MM.1S (cell line): ENCODE results near the gene MED27.

Source experiments
- DNase-seq: peaks from one replicate; pipeline ENCODE4 v3.0.0-alpha.2; 2015
- H2AFZ ChIP-seq: fragments of 300-600 bp; sonication (generic); 2 replicates; pipeline ENCODE4 v1.6.0; 2016; ENCODE audit warnings: antibody characterized with exemption, low read length
- H3F3A ChIP-seq: fragments of 300-600 bp; sonication (generic); 2 replicates; pipeline ENCODE4 v1.6.1; 2016; ENCODE audit warnings: mild to moderate bottlenecking, antibody characterized with exemption, low read length, moderate library complexity, mixed read lengths; ENCODE audit not compliant: insufficient read depth
- H3K27ac ChIP-seq: fragments of 300-600 bp; sonication (generic); 2 replicates; pipeline ENCODE4 v1.5.1; 2016; ENCODE audit warnings: mild to moderate bottlenecking, low read length
- H3K27me3 ChIP-seq: fragments of 300-600 bp; sonication (generic); replicated peaks from 2 replicates; pipeline ENCODE4 v1.6.0; 2016; ENCODE audit warnings: low read length; ENCODE audit not compliant: insufficient read depth
- H3K36me3 ChIP-seq: fragments of 300-600 bp; sonication (generic); replicated peaks from 2 replicates; pipeline ENCODE4 v1.6.1; 2016; ENCODE audit warnings: mild to moderate bottlenecking, low read length, mixed read lengths; ENCODE audit not compliant: insufficient read depth
- H3K4me1 ChIP-seq: fragments of 300-600 bp; sonication (generic); 2 replicates; pipeline ENCODE4 v1.6.1; 2016; ENCODE audit warnings: low read length, mixed read lengths
- H3K4me2 ChIP-seq: fragments of 300-600 bp; sonication (generic); 2 replicates; pipeline ENCODE4 v1.6.0; 2016; ENCODE audit warnings: low read depth, low read length
- H3K4me3 ChIP-seq: fragments of 300-600 bp; sonication (generic); 2 replicates; pipeline ENCODE4 v1.5.1; 2016; ENCODE audit warnings: low read length, mixed read lengths
- H3K79me2 ChIP-seq: fragments of 300-600 bp; sonication (generic); 2 replicates; pipeline ENCODE4 v1.6.1; 2016; ENCODE audit warnings: mixed run types, low read length, mixed read lengths
- H3K9ac ChIP-seq: fragments of 300-600 bp; sonication (generic); 2 replicates; pipeline ENCODE4 v1.6.1; 2016; ENCODE audit warnings: low read length, mixed read lengths
- H3K9me2 ChIP-seq: fragments of 300-600 bp; sonication (generic); replicated peaks from 2 replicates; pipeline ENCODE4 v1.6.1; 2016; ENCODE audit warnings: mild to moderate bottlenecking, low read length, mixed read lengths; ENCODE audit not compliant: insufficient read depth
- H3K9me3 ChIP-seq: fragments of 300-600 bp; sonication (generic); replicated peaks from 2 replicates; pipeline ENCODE4 v1.6.1; 2016; ENCODE audit warnings: mild to moderate bottlenecking, low read length, mixed read lengths; ENCODE audit not compliant: insufficient read depth
- H4K20me1 ChIP-seq: fragments of 300-600 bp; sonication (generic); 2 replicates; pipeline ENCODE4 v1.6.1; 2016; ENCODE audit warnings: mild to moderate bottlenecking, low read length, moderate library complexity, mixed read lengths; ENCODE audit not compliant: insufficient read depth
- EZH2 ChIP-seq: fragments of 300-600 bp; sonication (generic); optimal IDR thresholded peaks from 2 replicates; pipeline ENCODE3; 2017; ENCODE audit warnings: low read depth, mild to moderate bottlenecking, antibody characterized with exemption, low read length, mixed read lengths
- EZH2phosphoT487 ChIP-seq: fragments of 300-600 bp; sonication (generic); IDR thresholded peaks from 2 replicates; pipeline ENCODE4 v1.6.1; 2018; ENCODE audit warnings: antibody characterized with exemption, low read length
- TF ChIP-seq, protein P1 (sequence below): fragments of 300-600 bp; sonication (generic); IDR thresholded peaks from 2 replicates; pipeline ENCODE4 v1.5.1; 2016; ENCODE audit warnings: antibody characterized with exemption, low read length, mixed read lengths

The MED27 gene

DNA sequence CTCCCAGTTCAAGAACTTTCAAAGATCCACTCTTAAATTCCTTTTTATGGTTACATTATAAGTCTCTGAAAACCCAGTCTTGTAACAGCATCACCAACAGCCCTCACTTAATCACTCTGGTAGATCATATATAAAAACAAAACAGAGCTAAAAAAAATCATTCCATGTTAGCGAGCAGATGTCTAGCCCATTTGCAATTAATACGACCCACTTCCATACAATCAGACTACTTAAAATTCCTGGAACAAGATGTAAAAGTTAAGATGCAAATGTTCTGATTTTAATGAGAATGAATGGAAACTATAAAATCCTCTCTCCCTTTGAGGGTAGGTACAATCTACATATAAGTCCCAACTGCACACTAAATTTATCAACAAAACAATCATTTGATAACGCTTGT, 167.0 kb downstream of the MED27 start:
- H3K9me3 ChIP-seq, result no peaks in the 10 kb centered on the region
- no peaks in the 10 kb centered on the region for H3K36me3 ChIP-seq
- no peak overlapping the region for H3K9ac ChIP-seq
- no peak overlapping the region for H3K4me2 ChIP-seq
- H2AFZ ChIP-seq, result no peak overlapping the region
- H3K4me3 ChIP-seq, result no peak overlapping the region
- H3K27me3 ChIP-seq, result no peaks in the 10 kb centered on the region
- DNase-seq, result no peak
- H3K9me2 ChIP-seq, result no peaks in the 10 kb centered on the region
- no peaks in the 10 kb centered on the region for H3K4me1 ChIP-seq
- H4K20me1 ChIP-seq, result no peaks in the 10 kb centered on the region
- H3K79me2 ChIP-seq, result no peaks in the 10 kb centered on the region
- no peak overlapping the region for H3K27ac ChIP-seq
- no peaks in the 10 kb centered on the region for H3F3A ChIP-seq
- TF ChIP-seq EZH2 (no peak), EZH2phosphoT487 (no peak)
- TF ChIP-seq, protein P1, sequence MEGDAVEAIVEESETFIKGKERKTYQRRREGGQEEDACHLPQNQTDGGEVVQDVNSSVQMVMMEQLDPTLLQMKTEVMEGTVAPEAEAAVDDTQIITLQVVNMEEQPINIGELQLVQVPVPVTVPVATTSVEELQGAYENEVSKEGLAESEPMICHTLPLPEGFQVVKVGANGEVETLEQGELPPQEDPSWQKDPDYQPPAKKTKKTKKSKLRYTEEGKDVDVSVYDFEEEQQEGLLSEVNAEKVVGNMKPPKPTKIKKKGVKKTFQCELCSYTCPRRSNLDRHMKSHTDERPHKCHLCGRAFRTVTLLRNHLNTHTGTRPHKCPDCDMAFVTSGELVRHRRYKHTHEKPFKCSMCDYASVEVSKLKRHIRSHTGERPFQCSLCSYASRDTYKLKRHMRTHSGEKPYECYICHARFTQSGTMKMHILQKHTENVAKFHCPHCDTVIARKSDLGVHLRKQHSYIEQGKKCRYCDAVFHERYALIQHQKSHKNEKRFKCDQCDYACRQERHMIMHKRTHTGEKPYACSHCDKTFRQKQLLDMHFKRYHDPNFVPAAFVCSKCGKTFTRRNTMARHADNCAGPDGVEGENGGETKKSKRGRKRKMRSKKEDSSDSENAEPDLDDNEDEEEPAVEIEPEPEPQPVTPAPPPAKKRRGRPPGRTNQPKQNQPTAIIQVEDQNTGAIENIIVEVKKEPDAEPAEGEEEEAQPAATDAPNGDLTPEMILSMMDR, result no peak

DNA sequence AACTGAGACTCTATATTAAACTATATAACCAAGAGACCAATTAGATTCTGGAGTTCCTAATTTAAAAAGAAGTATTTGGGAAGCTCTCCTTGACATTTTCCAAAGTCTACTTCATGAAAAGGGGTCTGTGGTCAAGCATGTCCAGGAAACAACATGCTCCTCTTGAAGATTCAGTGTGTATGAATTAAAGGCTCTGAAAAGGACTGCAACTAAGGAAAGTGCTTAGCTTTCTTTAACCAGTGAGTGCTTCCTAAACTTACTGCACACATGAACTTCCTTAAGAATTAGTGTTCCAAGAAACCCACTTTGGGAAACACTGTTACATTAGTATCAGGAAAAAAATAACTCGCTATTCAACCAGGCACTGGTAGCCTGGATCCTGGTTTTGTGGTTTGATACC, 167.6 kb downstream of the MED27 start:
- Histone ChIP-seq H3K79me2 (no peaks in the 10 kb centered on the region), H3K9me2 (no peaks in the 10 kb centered on the region), H3K9me3 (no peaks in the 10 kb centered on the region), H4K20me1 (no peaks in the 10 kb centered on the region), H3K27ac (no peak overlapping the region), H3K4me3 (no peak overlapping the region), H3K9ac (no peak overlapping the region), H3F3A (no peaks in the 10 kb centered on the region), H3K4me1 (no peaks in the 10 kb centered on the region), H2AFZ (no peak overlapping the region), H3K27me3 (no peaks in the 10 kb centered on the region), H3K36me3 (no peaks in the 10 kb centered on the region), H3K4me2 (no peak overlapping the region)
- DNase-seq, result no peak
- TF ChIP-seq, protein P1, result no peak
- TF ChIP-seq EZH2 (no peak), EZH2phosphoT487 (no peak)

DNA sequence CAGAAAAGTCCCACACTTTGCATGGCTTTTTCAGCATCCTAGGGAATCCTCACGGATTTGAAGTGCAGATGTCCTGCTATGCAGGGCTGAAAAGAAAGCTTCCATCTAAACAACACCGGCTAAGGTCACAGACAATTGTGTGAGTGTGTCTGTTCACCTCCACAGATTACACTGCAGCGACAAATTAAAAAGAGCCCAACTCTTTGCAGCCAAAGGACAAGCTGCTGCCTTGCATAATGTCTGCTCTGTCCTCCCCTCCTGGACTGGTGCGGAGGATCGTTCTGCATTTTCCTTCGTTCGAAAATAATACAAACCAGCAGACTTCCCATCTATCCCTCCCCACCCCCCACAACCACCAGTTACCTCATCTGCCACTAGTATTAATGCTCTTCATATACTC, 169.1 kb downstream of the MED27 start:
- no peak overlapping the region for H3K27ac ChIP-seq
- H3F3A ChIP-seq, result no peaks in the 10 kb centered on the region
- no peak overlapping the region for H3K4me3 ChIP-seq
- no peaks in the 10 kb centered on the region for H3K36me3 ChIP-seq
- TF ChIP-seq, protein P1, result no peak
- no peak for TF ChIP-seq EZH2
- no peak for TF ChIP-seq EZH2phosphoT487
- H3K9me3 ChIP-seq, result no peaks in the 10 kb centered on the region
- H2AFZ ChIP-seq, result no peak overlapping the region
- no peaks in the 10 kb centered on the region for H3K4me1 ChIP-seq
- no peaks in the 10 kb centered on the region for H4K20me1 ChIP-seq
- H3K9ac ChIP-seq, result no peak overlapping the region
- no peak overlapping the region for H3K4me2 ChIP-seq
- no peaks in the 10 kb centered on the region for H3K27me3 ChIP-seq
- no peaks in the 10 kb centered on the region for H3K9me2 ChIP-seq
- H3K79me2 ChIP-seq, result no peaks in the 10 kb centered on the region
- no peak for DNase-seq
